Naive thymus-derived CD4-positive, alpha-beta T cell (primary cell): ENCODE data around the gene SPINDOC. TPM values are rescaled to one million over a fixed set of nuclear protein-coding genes. Genes with fewer than 3 reads are reported as not detected.

Experiments used
- ATAC-seq: fragments of 150-1000 bp; cut with Tn5 transposase; 2 replicates; pipeline ENCODE4 v1.10.0; 2021; ENCODE audit warnings: mild to moderate bottlenecking, moderate library complexity
- CTCF ChIA-PET: fragments of 350-600 bp; sonication (Branson Sonifier 250); formaldehyde crosslinking; loops from one replicate; lab custom pipeline; 2021; ENCODE audit warnings: antibody characterized with exemption; lab: Charles Lee
- POLR2A ChIA-PET: fragments of 350-600 bp; sonication (Branson Sonifier 250); formaldehyde crosslinking; loops from one replicate; lab custom pipeline; 2021; ENCODE audit warnings: antibody characterized with exemption, inconsistent platforms; lab: Charles Lee
- DNase-seq, 9 donors: peaks; one replicate each; pipeline versions ENCODE4 v3.0.0 to v3.0.0-alpha.2; 2020 to 2022; ENCODE audit warnings: mixed read lengths in 1 of 9
- H3K27ac ChIP-seq: one replicate; pipeline ENCODE4 v1.7.0; 2013; ENCODE audit warnings: mild to moderate bottlenecking, low read depth, low read length, moderate library complexity
- H3K27me3 ChIP-seq, 2 donors: one replicate each; pipeline ENCODE4 v1.7.0; 2013; ENCODE audit warnings: low read length in 2 of 2, mild to moderate bottlenecking in 2 of 2, moderate library complexity in 2 of 2; ENCODE audit not compliant: control insufficient read depth in 2 of 2, insufficient read depth in 2 of 2
- H3K36me3 ChIP-seq, 3 experiments: 1 replicate in 2 of 3; 2 replicates in 1 of 3; pipeline ENCODE4 v1.7.0; 2013; ENCODE audit warnings: low read length in 3 of 3, mild to moderate bottlenecking in 3 of 3, moderate library complexity in 1 of 3; ENCODE audit not compliant: insufficient read depth in 3 of 3, control insufficient read depth in 2 of 3
- H3K4me1 ChIP-seq, 2 donors: one replicate each; pipeline ENCODE4 v1.7.0; 2013; ENCODE audit warnings: low read length in 2 of 2, mild to moderate bottlenecking in 2 of 2, moderate library complexity in 1 of 2; ENCODE audit not compliant: control insufficient read depth in 2 of 2, insufficient read depth in 2 of 2
- H3K4me3 ChIP-seq: 2 replicates; pipeline ENCODE4 v1.7.0; 2013; ENCODE audit warnings: mild to moderate bottlenecking, low read length
- H3K9me3 ChIP-seq, 3 experiments: 1 replicate in 2 of 3; 2 replicates in 1 of 3; pipeline ENCODE4 v1.7.0; 2013; ENCODE audit warnings: low read length in 3 of 3; ENCODE audit not compliant: control insufficient read depth in 2 of 3
- H3K27ac Mint-ChIP-seq, 9 donors: one replicate each; pipeline ENCODE4 v1.8.0; 2020 to 2022; ENCODE audit warnings: mixed read lengths in 9 of 9, mild to moderate bottlenecking in 8 of 9, moderate library complexity in 5 of 9, inconsistent platforms in 2 of 9
- H3K27me3 Mint-ChIP-seq, 5 donors: one replicate each; pipeline ENCODE4 v1.8.0; 2021 to 2022; ENCODE audit warnings: mixed read lengths in 5 of 5, mild to moderate bottlenecking in 1 of 5
- H3K36me3 Mint-ChIP-seq, 5 donors: one replicate each; pipeline ENCODE4 v1.8.0; 2020 to 2022; ENCODE audit warnings: mixed read lengths in 5 of 5, mild to moderate bottlenecking in 3 of 5, inconsistent platforms in 1 of 5
- H3K4me1 Mint-ChIP-seq, 7 donors: one replicate each; pipeline ENCODE4 v1.8.0; 2020 to 2022; ENCODE audit warnings: mixed read lengths in 7 of 7, mild to moderate bottlenecking in 3 of 7, inconsistent platforms in 1 of 7
- H3K4me3 Mint-ChIP-seq, 10 donors: one replicate each; pipeline ENCODE4 v1.8.0; 2020 to 2022; ENCODE audit warnings: mild to moderate bottlenecking in 10 of 10, mixed read lengths in 10 of 10, moderate library complexity in 6 of 10, inconsistent platforms in 2 of 10
- H3K9me3 Mint-ChIP-seq, 11 donors: one replicate each; pipeline ENCODE4 v1.8.0; 2020 to 2022; ENCODE audit warnings: mixed read lengths in 11 of 11, mild to moderate bottlenecking in 4 of 11, inconsistent platforms in 1 of 11, moderate library complexity in 1 of 11
- intact Hi-C, 2 donors: fragments of 100-400 bp; cut with micrococcal nuclease; formaldehyde crosslinking; loops; one replicate each; pipeline ENCODE4 v1.15.1; 2023
- polyA plus RNA-seq, 2 donors: library from polyadenylated mRNA; unstranded; fragments of 300-500 nt; fragmentation: Illumina TruSeq; gene quantifications; one replicate each; pipeline ENCODE4 v1.2.3, GENCODE V29; 2021
- total RNA-seq, 6 experiments: library from RNA in 5 of 6; stranded (reverse) in 5 of 6; gene quantifications; 1 replicate in 5 of 6; 2 replicates in 1 of 6; pipeline ENCODE4 v1.2.3 and lab custom pipeline; 2021 to 2026

The SPINDOC gene
- total and polyA plus RNA-seq, 7 experiments from 2014 or later = 0.22 to 42.2 (median 8.2) TPM

DNA sequence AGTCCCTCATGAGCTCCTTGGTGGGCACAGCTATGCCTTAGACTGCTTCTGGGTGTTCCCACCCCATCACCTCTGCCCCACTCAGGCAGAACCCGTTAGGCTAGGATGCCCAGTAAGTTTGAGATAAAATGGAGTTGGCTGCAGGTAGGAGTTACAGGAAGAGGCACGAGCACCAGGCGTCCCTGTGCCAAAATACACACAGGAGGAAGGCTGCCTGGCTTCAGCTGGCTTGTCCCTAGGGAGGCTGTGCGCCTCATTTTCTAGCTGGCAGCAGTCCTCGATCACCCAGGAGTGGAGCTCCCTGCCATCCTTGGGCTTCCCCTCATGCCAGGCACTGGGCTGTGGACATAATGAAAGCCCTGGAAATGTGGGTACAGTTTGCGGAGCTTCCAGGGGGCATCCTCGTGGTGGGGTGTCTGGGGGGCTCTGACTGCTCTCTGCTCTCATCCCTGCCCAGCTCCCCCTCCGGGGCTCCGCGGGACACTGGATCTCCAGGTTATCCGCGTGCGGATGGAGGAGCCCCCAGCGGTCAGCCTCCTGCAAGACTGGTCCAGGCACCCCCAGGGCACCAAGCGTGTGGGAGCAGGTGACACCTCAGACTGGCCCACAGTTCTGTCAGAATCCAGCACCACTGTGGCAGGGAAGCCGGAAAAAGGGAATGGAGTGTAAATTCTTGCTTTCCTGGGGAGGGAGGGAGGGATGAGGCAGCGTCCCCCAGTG lies 13.4 kb downstream of the SPINDOC start:
- no peaks in the 10 kb centered on the region for H3K27me3 ChIP-seq
- peaks cover 0 to 18% (median 4%) of the 10 kb centered on the region in 3 experiments for H3K36me3 ChIP-seq
- no peak overlapping the region for H3K27ac Mint-ChIP-seq
- peaks cover 4 to 23% (median 20%) of the 10 kb centered on the region in 5 donors for H3K36me3 Mint-ChIP-seq
- peaks cover 0 to 2% (median 0%) of the 10 kb centered on the region in 7 donors for H3K4me1 Mint-ChIP-seq
- H3K9me3 Mint-ChIP-seq = no peaks in the 10 kb centered on the region
- ATAC-seq (no peak), DNase-seq (no peak)
- ChIA-PET CTCF (interaction anchor here (0.6 kb wide), 1 partner anchor 178 kb away, joined by 5 read pairs; no protein-coding TSS in a partner anchor), POLR2A (no interaction called here)
- no peaks in the 10 kb centered on the region for H3K9me3 ChIP-seq
- H3K4me3 ChIP-seq = no peak overlapping the region
- H3K4me3 Mint-ChIP-seq = no peak overlapping the region
- H3K4me1 ChIP-seq = no peaks in the 10 kb centered on the region
- intact Hi-C loops = no loop called here
- H3K27ac ChIP-seq = no peak overlapping the region
- no peaks in the 10 kb centered on the region for H3K27me3 Mint-ChIP-seq

DNA sequence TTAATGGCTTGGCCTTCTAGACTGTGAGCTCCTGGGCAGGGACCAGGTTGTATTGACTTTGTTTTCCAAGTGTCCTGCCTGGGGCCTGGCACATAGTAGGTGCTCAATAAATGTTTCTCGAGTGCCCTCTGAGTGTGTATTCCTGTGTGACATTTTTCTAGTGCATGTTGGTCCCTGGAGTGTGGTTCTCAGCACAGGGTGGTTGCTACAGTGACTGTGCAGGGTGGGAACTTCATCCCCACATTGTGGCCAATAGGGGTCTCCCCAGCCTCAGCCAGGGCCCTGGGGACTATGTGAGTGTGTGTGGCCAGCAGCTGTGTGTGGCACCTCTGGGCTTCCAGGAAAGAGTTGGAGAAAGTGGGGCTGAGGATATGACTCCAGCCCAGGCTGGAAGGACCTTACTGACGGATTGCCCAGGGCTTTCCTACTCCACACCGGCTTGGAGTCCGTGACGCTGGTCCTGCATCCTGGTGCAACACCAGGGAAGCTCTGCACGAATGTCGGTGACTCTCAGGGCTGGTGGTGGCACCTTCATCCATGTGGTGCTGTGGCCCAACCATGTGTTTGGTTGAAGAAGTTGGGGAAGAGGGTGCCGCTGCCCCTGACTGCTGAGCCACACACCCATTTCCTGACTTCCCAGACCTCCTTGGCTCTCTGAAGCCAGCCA lies 16.7 kb downstream of the SPINDOC start:
- H3K27me3 Mint-ChIP-seq = no peaks in the 10 kb centered on the region
- no peak overlapping the region for H3K27ac Mint-ChIP-seq
- H3K9me3 ChIP-seq = no peaks in the 10 kb centered on the region
- no peak overlapping the region for H3K4me3 ChIP-seq
- H3K36me3 Mint-ChIP-seq = peaks cover 0 to 4% (median 1%) of the 10 kb centered on the region in 5 donors
- H3K4me1 Mint-ChIP-seq = peaks cover 0 to 6% (median 0%) of the 10 kb centered on the region in 7 donors
- no peak overlapping the region for H3K4me3 Mint-ChIP-seq
- ATAC-seq = no peak
- DNase-seq = no peak
- H3K27me3 ChIP-seq = no peaks in the 10 kb centered on the region
- POLR2A ChIA-PET = interaction anchor here (0.7 kb wide), 1 partner anchor 51 kb away, joined by 3 read pairs; no protein-coding TSS in a partner anchor
- CTCF ChIA-PET = interaction anchor here (1.1 to 1.4 kb wide), 2 partner anchors 77 to 116 kb away, joined by 3 to 6 read pairs; no protein-coding TSS in a partner anchor
- H3K36me3 ChIP-seq = peaks cover 0 to 4% (median 0%) of the 10 kb centered on the region in 3 experiments
- intact Hi-C loops = no loop called here
- no peaks in the 10 kb centered on the region for H3K4me1 ChIP-seq
- no peak overlapping the region for H3K27ac ChIP-seq
- no peaks in the 10 kb centered on the region for H3K9me3 Mint-ChIP-seq

- Histone ChIP-seq H3K4me3 (no peak overlapping the region), H3K36me3 (peaks cover 0 to 4% (median 0%) of the 10 kb centered on the region in 3 experiments), H3K4me1 (no peaks in the 10 kb centered on the region), H3K27ac (no peak overlapping the region), H3K9me3 (no peaks in the 10 kb centered on the region), H3K27me3 (no peaks in the 10 kb centered on the region)
- intact Hi-C loops = no loop called here
- no peak for DNase-seq
- POLR2A ChIA-PET = no interaction called here
- no peak overlapping the region for H3K4me3 Mint-ChIP-seq
- H3K36me3 Mint-ChIP-seq = no peaks in the 10 kb centered on the region
- no peak for ATAC-seq
- H3K27ac Mint-ChIP-seq = no peak overlapping the region
- H3K27me3 Mint-ChIP-seq = no peaks in the 10 kb centered on the region
- H3K9me3 Mint-ChIP-seq = no peaks in the 10 kb centered on the region
- peaks cover 0 to 6% (median 0%) of the 10 kb centered on the region in 7 donors for H3K4me1 Mint-ChIP-seq
- CTCF ChIA-PET = no interaction called here
Measured at GRCh38 chr11:63831326-63831725, 18.1 kb downstream of the SPINDOC start.

GRCh38 chr11:63832336-63832735 lies 19.1 kb downstream of the SPINDOC start:
- Mint-ChIP-seq H3K36me3 (no peaks in the 10 kb centered on the region), H3K27ac (no peak overlapping the region), H3K9me3 (no peaks in the 10 kb centered on the region), H3K4me3 (no peak overlapping the region), H3K27me3 (no peaks in the 10 kb centered on the region), H3K4me1 (peaks cover 4 to 12% (median 7%) of the 10 kb centered on the region in 7 donors)
- peaks cover 1% of the 10 kb centered on the region in 2 donors for H3K4me1 ChIP-seq
- POLR2A ChIA-PET = no interaction called here
- H3K27ac ChIP-seq = no peak overlapping the region
- no peak overlapping the region for H3K4me3 ChIP-seq
- no peaks in the 10 kb centered on the region for H3K9me3 ChIP-seq
- no peaks in the 10 kb centered on the region for H3K36me3 ChIP-seq
- H3K27me3 ChIP-seq = no peaks in the 10 kb centered on the region
- CTCF ChIA-PET = no interaction called here
- DNase-seq (no peak), ATAC-seq (no peak)
- intact Hi-C loops = no loop called here

DNA sequence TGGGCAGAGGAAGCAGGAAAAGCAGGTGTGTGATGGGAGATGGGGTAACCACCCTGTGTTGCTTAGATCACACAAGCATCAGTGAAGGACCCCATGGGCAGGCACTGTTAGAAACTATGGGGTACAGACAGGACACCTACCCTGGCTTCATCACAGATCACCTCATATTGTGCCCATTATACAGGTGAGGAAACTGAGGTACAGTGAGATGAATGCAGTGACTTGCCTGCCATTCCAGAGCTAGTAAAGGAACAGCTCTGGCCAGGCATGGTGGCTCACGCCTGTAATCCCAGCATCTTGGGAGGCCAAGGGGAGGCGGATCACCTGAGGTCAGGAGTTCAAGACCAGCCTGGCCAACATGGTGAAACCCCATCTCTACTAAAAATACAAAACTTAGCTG lies 19.8 kb downstream of the SPINDOC start:
- no peak overlapping the region for H3K27ac Mint-ChIP-seq
- no peaks in the 10 kb centered on the region for H3K9me3 Mint-ChIP-seq
- H3K36me3 Mint-ChIP-seq = no peaks in the 10 kb centered on the region
- H3K4me3 Mint-ChIP-seq = no peak overlapping the region
- H3K27me3 Mint-ChIP-seq = no peaks in the 10 kb centered on the region
- ATAC-seq = no peak
- Histone ChIP-seq H3K27me3 (no peaks in the 10 kb centered on the region), H3K27ac (no peak overlapping the region), H3K4me1 (peaks cover 8% of the 10 kb centered on the region in 2 donors), H3K4me3 (no peak overlapping the region), H3K9me3 (no peaks in the 10 kb centered on the region), H3K36me3 (no peaks in the 10 kb centered on the region)
- intact Hi-C loops = no loop called here
- peaks cover 11 to 19% (median 14%) of the 10 kb centered on the region in 7 donors for H3K4me1 Mint-ChIP-seq
- no peak for DNase-seq
- ChIA-PET POLR2A (no interaction called here), CTCF (interaction anchor here (1.1 to 1.6 kb wide), 2 partner anchors 88 to 113 kb away, joined by 3 to 4 read pairs; no protein-coding TSS in a partner anchor)

- Mint-ChIP-seq H3K9me3 (no peaks in the 10 kb centered on the region), H3K27ac (no peak overlapping the region), H3K4me1 (peaks cover 15 to 23% (median 18%) of the 10 kb centered on the region in 7 donors), H3K36me3 (no peaks in the 10 kb centered on the region), H3K27me3 (no peaks in the 10 kb centered on the region), H3K4me3 (no peak overlapping the region)
- Histone ChIP-seq H3K4me1 (peaks cover 12% of the 10 kb centered on the region in 2 donors), H3K27ac (no peak overlapping the region), H3K4me3 (no peak overlapping the region), H3K27me3 (no peaks in the 10 kb centered on the region), H3K9me3 (no peaks in the 10 kb centered on the region), H3K36me3 (peaks cover 0 to 4% (median 0%) of the 10 kb centered on the region in 3 experiments)
- DNase-seq (no peak), ATAC-seq (no peak)
- intact Hi-C loops = loop anchor here (5.0 kb wide), 4 partner anchors 153 to 1867 kb away; partner anchors contain the start of genes CATSPERZ (in 1 of the 2), FTH1 (in 1 of the 2), MACROD1 (in 1 of the 2) and OTUB1 (in 1 of the 2)
- ChIA-PET CTCF (interaction anchor here (1.2 to 5.7 kb wide), 3 partner anchors 47 to 110 kb away, joined by 3 to 148 read pairs (median 3); no protein-coding TSS in a partner anchor), POLR2A (interaction anchor here (0.6 kb wide), 1 partner anchor 313 kb away, joined by 3 read pairs; no protein-coding TSS in a partner anchor)
Measured at GRCh38 chr11:63834535-63835157, 21.4 kb downstream of the SPINDOC start.
